NCI-H128 (cell line): ENCODE results near the gene SPPL3.
"Not testable (repeated sequence)": the region's sequence is repeated elsewhere in the genome, so short reads cannot be mapped to it uniquely, and the experiment has no call there.

Experiments used
- DNase-seq: peaks from one replicate; lab custom pipeline; 2025; ENCODE audit not compliant: unreplicated experiment; lab: John Stamatoyannopoulos, UW

The SPPL3 gene

DNA sequence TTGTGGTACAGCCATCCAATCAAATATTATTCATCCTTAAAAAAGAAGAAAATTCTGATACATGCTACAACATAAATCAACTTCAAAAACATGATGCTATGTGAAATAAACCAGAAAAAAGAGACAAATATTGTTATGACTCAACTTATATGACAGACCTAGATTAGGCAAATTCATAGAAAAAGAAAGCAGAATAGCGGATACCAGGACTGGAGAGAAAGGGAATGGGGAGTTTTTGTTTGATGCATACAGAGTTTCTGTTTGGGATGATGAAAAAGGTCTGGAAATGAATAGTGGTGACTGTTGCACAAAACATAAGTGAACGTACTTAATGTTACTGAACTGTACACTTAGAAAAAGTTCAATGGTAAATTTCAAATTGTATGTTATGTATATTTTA, 82.3 kb downstream of the SPPL3 start:
- DNase-seq = no peak

DNA sequence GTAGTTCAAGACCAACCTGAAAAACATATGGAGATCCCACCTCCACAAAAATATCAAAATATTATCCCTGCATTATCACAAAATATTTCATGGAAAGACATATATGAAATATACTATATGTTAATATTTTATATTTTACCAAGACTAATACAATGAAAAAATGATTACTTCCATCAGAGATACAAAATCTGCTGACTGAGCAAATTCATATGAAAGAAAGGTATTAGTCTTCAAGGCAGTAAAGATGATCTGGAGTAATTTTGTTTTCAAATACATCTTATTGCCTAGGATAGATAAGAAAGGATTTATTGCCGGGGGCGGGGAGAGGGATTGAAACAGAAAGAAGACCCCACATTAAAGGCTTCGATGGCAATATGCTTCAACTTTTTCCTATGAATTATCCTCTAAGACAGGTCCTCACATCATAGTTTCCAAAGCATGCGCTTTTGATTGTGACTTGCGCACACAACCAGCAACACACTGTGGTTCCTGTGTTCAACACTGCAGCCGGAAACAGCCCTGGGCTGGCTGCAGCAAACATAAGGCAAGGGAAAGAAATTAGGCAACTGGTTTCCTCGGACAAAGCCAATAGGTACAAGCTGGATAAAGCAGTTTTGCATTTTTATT, 83.2 kb downstream of the SPPL3 start:
- no peak for DNase-seq

DNA sequence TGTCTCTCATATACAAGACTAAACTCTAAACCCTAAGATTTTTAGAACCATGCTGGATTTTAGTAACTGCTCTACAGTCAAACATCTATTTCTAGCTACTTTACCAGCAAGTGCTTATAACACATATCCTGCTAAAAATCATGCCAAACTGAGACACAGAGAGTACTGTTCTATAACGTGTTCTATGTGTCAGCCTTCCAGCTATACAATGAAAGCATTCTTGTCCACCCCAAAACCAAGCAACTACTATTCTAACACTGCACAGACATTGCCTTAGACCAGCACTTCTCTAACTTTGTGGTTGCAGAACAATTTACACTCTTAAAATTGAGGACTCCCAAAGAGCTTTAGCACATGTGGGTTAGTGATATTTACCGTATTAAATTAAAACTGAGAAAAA, 85.7 kb downstream of the SPPL3 start:
- DNase-seq = no peak

DNA sequence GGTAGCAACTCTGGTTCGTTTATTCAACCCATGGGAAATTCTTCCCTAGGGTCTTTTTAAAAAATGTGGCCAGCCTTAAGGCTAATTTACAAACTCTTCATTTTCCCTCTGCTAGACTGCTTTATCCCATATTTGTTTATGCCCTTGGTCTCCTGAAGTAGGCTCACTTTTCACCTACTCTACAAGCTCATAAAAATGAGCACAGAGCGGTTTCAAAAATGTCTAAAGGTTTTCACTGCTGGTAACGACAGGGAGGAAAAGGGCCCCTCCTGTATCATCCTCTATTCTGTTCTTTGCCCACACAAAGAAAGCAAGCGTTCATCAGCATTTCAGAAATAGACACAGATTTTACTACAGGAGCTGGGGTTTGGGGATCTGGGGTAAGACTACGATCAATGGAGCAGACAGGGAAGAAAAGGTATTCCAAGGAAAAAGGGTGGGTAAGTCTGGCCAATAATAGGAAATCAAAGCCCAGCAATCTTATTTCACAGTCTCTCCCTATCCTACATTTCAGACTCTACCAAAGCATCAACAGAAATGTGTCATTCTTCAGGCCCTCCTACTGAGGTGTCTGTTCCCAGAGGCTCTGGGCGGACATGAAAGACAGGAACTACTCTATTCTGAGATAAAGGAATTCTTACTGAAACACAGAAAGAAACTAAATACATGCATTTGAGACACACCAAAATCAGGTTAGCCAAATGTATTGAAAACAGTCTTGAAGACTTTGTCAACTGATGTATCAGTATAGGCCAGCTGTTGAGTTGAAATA, 86.4 kb downstream of the SPPL3 start:
- DNase-seq = no peak

DNA sequence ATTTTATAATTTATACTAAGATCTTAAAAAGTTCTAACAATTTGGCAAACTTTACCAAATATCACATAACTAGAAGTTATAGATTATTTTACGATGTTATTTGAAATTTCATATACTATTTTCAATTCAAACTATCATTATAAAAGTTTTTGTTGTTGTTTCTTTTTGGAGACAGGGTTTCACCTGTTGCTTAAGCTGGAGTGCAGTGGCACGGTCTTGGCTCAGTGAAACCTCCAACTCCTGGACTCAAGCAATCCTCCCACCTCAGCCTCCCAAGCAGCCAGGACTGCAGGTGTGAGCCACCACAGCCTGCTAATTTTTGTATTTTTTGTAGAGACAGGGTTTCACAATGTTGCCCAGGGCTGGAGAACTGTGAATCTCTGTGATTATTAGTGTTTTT, 87.8 kb downstream of the SPPL3 start:
- no peak for DNase-seq

DNA sequence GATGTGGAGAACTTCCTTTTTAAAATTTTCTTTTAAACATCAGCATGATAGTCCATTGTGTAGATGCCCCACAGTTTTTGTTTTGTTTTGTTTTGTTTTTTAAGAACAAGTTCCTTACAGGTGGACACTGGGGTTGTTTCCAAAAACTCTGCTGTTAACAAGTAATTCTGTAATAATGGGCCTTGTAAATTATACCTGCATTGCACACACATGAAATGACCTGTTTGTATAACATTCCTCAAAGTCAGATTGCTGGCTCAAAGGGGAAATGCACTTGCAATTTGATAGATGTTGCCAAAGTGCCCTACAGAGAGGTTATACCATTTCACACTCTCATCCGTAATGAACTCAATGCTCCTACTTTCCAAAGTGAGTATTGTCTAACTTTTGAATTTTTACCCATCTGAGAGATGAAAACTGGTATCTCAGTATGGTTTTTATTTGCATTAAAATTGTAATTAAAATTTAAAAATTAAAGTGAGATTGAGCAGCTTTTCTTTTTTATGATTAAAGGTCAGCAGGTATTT, 89.2 kb downstream of the SPPL3 start:
- no peak for DNase-seq

DNA sequence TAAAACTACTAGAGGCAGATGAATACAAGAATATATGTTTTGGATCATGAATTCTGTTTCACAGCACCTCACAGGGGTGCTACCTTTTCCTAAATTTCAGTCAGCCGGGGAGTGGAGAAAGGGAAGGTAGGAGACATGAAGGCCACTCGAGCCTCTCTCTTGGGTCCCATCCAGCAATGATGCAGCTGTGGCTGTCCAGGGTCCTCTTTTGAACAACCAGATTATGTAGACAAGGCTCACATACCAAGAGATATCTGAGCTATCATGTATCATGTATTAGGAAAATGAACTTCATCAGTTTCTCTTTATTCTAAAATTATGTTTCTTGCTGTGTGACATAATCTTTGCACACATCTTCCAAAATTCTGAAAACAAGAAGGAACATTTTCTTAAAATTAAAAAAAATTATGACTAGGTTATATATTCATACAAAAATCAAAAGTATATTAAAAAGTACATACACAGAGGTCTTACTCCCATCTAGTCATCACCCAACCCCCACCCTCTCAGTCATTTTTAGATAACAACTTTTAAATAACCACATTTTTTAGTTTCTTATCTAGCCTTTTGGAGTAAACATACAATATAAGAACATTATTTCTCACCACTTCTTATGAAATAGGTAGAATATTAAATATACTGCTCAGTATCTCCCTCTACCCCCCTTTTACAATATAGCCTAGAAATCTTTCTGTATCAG, 89.8 kb downstream of the SPPL3 start:
- DNase-seq = no peak

DNA sequence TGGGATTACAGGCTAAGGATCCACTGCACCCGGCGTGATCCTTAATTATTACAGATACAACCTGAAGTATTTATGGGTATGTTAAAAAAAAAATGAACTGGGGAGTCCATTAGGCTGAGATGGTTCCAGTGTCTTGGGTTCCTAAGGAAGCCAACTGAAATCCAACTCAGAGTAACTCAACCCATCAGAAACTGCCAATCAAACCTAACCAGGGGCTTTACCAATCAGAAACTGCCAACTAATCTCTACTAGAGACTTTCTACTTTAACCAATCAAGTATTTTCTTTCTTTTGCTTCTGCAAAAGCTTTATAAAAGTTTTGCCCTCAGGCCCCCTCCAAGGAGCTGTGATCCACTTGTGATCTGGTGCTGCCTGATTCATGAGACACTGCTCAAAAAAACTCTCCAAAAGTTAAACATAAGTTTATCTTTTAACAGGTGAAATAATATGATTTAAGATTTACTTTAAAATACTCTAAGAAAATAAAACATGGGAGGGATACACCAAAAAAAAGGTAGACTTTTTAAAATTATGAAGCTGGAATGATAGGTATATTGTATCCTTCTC, 90.5 kb downstream of the SPPL3 start:
- no peak for DNase-seq

DNA sequence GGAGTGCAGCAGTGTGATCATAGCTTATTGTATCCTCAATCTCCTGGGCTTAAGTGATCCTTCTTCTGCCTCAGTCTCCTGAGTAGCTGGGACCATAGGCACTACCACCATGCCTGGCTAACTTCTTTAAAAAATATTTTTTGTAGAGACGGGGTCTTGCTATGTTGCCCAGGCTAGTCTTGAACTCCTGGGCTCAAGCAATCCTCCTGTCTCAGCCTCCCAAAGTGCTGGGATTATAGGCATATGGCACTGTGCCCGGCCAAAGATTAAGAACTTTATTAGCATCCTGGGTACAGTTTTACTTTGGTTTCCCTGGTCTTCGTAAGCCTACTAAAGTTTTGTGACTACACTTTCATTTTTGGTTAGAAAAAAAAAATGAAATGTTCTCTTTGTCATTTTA, 94.1 kb downstream of the SPPL3 start:
- no peak for DNase-seq

DNA sequence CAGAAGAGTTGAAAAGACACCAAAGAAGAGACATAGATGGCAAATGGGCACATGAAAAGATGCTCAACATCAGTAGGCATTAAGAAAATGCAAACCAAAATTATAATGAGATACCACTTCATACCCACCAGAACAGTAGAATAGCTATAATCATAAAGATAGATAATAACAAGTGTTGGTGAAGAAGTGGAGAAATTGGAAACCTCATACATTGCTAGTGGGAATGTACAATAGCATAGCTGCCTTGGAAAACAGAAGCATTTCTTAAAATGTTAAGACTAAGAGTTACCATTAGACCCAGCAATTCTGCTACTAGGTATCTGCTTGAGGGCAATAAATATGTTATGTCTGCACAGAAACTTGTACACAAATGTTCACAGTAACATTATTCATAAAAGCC, 99.7 kb downstream of the SPPL3 start:
- no peak for DNase-seq

DNA sequence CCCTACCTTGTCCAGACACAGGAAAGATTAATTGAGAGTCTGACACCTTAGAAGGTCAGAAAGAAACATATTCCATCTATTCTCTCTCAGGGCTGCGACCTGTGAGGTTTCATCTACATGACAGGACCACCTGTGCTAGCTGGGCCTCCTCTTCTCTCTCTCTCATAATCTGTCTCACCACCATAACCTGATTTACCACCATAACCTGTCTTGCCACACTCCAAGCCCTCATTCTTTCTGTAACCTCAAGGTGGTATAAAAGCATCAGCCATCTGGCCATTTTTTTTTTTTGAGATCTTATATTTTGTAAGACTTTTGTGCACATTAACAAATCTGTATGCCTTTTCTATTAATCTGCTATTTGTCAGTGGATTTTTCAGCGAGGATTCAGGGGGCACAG, 103.0 kb downstream of the SPPL3 start:
- no peak for DNase-seq

DNA sequence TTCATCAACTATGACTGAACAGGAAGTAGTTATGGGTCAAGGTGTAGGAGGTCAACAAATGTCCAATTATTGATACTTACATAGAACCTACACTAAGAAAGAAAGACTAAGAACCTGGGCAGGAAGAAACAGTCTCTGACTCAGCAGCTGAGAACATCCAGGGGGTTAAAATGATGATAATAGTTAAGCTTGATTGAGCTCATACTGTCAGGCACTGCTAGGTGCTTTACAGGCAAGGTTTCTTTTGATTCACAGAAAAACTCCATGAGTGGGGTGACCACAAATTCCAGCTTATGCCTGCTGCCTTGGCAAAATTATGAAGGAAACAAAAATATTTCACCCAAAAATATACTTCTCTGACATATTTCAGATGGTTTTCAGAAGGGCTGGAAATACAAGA, 103.5 kb downstream of the SPPL3 start:
- no peak for DNase-seq

DNA sequence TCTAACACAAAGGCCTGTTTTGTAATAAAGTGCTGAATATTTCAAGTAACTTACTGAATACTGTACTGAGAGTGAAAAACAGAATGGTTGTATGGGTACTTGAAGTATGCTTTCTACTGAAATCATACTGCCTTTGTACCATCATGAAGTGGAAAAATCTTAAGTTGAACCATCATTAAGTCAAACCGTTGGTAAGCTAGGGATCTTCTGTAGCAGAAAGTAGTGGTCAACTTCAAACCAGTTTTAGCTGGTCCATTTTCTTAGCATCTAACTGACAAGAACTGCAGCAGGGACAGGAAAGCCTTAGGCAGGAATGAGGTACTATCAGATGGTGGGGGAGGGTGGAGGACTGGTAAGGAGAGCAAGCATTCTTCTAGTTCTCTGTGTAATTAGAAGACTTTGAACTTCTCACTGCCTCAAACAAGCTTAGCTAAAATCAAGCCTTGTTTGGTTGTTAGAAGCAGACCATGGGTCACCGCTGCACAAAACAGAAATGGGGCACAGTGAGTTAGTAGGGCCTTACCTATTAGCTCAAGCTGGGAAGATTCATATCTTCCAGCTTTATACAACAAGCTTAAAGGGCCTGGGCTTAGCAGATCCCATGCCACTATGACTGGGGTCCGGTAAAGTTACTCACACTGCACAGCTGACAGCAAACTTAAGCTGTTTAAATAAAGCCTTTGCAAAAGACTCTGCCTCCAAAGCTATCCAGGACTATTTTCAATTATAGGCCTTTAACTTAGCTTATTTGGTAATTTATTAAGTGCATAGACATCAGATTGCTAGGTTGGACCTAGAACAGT, 104.7 kb downstream of the SPPL3 start:
- DNase-seq = no peak

DNA sequence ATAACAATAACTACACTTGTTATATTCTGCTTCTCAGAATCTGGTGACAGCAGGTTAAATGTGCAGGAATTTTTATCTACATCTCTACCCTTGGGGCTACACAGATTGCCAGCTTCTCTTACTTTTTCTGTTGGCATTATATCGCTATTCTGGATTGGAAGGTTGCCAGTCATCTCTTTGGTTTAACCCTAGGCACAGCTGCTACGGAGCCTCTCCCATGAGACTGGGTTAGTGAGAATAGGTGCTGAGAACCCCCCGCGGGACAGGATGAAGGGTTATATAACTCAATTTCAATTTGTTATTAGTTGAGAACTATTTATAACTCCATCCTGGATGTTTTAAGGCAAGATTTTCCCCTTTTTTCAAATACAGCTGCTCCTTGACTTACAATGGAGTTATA, 105.5 kb downstream of the SPPL3 start:
- no peak for DNase-seq

DNA sequence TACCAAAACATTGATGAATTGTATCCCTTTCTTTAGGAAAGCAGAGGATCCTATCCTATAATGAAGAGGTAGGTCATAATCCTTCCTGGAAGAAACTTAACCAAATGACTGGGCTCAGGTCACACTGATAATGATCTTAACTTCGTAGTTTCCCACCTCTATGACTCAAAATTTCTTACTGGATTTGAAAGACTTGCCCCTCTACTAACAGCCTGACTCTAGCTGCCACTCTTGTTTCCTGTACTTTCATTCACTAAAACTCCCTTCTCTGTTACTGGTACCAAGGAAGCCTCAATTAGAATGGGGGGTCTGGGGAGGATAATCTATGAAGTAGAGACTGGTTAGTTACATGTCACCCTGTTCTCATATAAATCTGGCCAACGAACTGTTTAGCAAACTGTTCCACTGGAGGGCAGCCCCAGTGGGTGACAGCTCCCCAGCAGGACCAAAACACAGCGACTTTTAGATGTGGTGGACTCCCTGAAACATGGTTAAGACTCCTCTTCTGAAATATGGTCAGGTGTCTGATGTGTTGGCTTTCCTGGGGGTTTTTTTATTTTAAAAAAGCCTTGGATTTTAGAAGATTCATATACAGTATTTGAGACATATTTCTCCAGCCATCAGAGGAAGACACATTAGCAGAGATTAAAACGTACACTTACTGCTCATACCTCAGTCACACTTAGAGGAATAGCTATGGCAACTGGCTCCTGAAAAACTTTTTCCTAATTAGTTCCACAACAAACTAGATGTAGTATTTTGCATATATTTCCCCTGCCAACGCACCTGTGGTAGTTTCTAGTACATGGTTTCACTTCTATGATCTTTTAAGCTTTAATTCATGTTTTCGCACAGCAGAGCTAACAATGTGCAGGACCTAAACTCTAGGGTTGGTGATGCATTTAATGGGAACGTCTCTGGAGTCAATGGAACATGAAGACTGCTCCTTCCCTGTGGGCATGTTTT, 106.2 kb downstream of the SPPL3 start:
- no peak for DNase-seq

DNA sequence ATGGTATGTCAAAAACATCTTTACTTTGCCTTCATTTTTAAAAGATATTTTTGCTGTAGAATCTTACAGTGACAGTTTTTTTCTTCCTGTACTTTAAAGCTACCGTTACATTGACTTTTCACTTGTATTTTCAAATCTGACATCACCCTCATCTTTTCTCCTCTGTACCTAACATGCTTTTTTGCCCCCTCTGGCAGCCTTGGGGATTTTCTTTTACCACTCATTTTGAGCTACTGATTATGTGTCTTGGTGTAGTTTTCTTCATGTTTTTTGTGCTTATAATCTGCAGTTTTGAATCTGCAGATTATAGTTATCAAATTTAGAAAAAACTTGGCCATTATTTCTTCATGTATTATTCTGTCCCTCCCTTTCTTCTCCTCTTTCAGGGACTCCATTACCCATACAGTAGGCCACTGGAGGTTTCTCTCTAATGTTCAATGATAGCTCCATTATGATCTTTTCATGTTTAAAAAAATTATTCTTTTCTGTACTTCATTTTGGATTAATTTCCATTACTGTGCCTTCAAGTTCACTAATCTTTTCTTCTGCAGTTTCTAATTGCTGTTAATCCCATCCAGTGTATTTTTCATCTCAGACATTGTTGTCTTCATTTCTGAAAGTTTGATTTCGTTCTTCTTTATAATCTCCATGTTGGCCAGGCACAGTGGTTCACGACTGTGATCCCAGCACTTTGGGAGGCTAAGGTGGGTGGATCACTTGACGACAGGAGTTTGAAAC, 108.5 kb downstream of the SPPL3 start:
- DNase-seq = no peak

DNA sequence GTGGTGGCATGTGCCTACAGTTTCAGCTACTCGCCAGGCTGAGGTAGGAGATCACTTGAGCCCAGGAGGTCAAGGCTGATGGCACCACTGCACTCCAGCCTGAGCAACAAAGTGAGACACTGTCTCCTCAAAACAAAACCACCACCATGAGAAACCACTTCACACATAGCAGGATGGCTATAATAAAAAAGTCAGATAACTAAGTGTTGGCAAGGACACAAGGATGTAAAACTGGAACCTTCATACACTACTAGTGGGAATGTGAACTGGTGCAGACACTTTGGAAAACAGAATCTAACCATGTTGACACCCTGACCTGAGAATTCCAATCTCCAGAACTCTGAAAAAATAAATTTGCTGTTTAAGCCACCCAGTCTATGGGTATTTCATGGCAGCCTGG, 110.8 kb downstream of the SPPL3 start:
- no peak for DNase-seq

DNA sequence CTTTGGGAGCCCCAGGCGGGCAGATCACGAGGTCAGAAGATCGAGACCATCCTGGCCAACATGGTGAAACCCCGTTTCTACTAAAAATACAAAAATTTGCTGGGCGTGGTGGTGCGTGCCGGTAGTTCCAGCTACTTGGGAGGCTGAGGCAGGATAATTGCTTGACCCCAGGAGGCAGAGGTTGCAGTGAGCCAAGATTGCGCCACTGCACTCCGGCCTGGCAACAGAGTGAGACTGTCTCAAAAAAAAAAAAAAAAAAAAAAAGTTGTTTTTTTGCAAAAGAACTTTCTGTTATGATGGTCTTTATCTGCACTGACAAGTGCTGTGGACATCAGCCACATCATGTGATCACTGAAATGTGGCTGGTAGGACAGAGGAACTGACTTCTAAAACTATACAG, 111.7 kb downstream of the SPPL3 start:
- not testable (repeated sequence) for DNase-seq

DNA sequence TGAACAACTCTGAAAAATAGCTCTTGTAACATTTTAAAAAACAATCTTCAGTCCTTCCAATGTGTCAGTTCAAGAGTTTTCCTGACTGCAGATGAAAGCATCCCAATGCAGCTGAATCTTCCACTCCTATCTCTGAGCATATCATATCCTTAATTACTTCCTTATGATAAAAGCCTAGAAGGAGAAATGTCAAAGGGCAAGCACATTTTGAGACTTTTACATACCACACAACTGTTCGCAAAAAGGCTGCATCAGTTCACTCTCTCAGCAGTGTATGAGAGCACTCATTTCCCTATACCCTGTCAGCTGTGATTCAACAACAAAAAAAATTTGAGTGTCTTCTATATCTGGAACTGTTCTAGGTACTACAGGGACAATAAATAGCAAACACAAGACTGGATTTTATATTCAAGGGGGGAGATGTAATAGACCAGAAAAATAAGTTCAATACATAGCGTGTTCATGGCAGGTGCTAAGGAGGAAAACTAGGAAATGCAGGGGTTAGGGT, 112.4 kb downstream of the SPPL3 start:
- DNase-seq = no peak
